H1 (cell line): ENCODE data around the gene TRPV2. TPM values are rescaled to one million over a fixed set of nuclear protein-coding genes. Genes with fewer than 3 reads are reported as not detected.

Experiments
- CTCF ChIA-PET: fragments of 300-600 bp; sonication (Branson Sonifier 250); formaldehyde crosslinking; loops from one replicate; lab custom pipeline; 2021; ENCODE audit not compliant: partially characterized antibody; lab: Charles Lee
- POLR2A ChIA-PET: fragments of 300-600 bp; sonication (Branson Sonifier 250); formaldehyde crosslinking; loops from one replicate; lab custom pipeline; 2021; ENCODE audit warnings: inconsistent platforms; ENCODE audit not compliant: partially characterized antibody; lab: Charles Lee
- DNase-seq, 2 experiments: peaks; one replicate each; pipeline versions ENCODE4 v3.0.0 to v3.0.0-alpha.2; 2010 to 2022; ENCODE audit warnings: low spot score in 2 of 2, low read depth in 1 of 2, mixed read lengths in 1 of 2
- FAIRE-seq: peaks from 2 replicates; lab custom pipeline; 2011; peaks lifted over from hg19 to GRCh38; lab: Jason Lieb, UNC
- H2AFZ ChIP-seq: 2 replicates; pipeline ENCODE4 v1.8.1; 2012; ENCODE audit warnings: low read length, inconsistent platforms
- H2AK5ac ChIP-seq: 2 replicates; pipeline ENCODE4 v1.6.1; 2013; ENCODE audit warnings: low read depth, low read length
- H2BK120ac ChIP-seq: replicated peaks from 2 replicates; pipeline ENCODE3; 2013; ENCODE audit warnings: low read depth, low read length, inconsistent platforms
- H2BK12ac ChIP-seq: 2 replicates; pipeline ENCODE4 v1.6.1; 2013; ENCODE audit warnings: low read depth, low read length
- H2BK15ac ChIP-seq: 2 replicates; pipeline ENCODE4 v1.6.1; 2013; ENCODE audit warnings: low read length
- H2BK20ac ChIP-seq: 2 replicates; pipeline ENCODE4 v1.6.1; 2013; ENCODE audit warnings: low read length
- H2BK5ac ChIP-seq: 2 replicates; pipeline ENCODE4 v1.6.1; 2013; ENCODE audit warnings: low read depth, low read length
- H3K14ac ChIP-seq: 2 replicates; pipeline ENCODE4 v1.6.1; 2013; ENCODE audit warnings: inconsistent platforms; ENCODE audit not compliant: insufficient read length
- H3K18ac ChIP-seq: 2 replicates; pipeline ENCODE4 v1.6.1; 2013; ENCODE audit warnings: low read length; ENCODE audit errors: extremely low read depth
- H3K23ac ChIP-seq: 2 replicates; pipeline ENCODE4 v1.6.1; 2013; ENCODE audit warnings: inconsistent platforms; ENCODE audit not compliant: insufficient read length
- H3K23me2 ChIP-seq: 2 replicates; pipeline ENCODE4 v1.6.1; 2013; ENCODE audit warnings: low read depth, low read length
- H3K27ac ChIP-seq: 2 replicates; pipeline ENCODE4 v1.6.1; 2011; ENCODE audit warnings: low read depth, low read length, inconsistent platforms
- H3K27me3 ChIP-seq, 4 experiments: replicated peaks in 1 of 4; 1 replicate in 1 of 4; 2 replicates in 3 of 4; pipeline versions ENCODE4 v1.6.1 to v1.8.1; 2011 to 2013; ENCODE audit warnings: low read length in 3 of 4, mild to moderate bottlenecking in 3 of 4, inconsistent platforms in 2 of 4, mixed read lengths in 2 of 4, moderate library complexity in 1 of 4; ENCODE audit not compliant: control insufficient read depth in 3 of 4, insufficient read depth in 3 of 4; ENCODE audit errors: extremely low read depth in 1 of 4
- H3K36me3 ChIP-seq, 4 experiments: 2 replicates each; pipeline versions ENCODE4 v1.6.1 to v1.8.1; 2011 to 2013; ENCODE audit warnings: mild to moderate bottlenecking in 4 of 4, low read length in 3 of 4, moderate library complexity in 2 of 4, control low read depth in 1 of 4, inconsistent platforms in 1 of 4; ENCODE audit not compliant: insufficient read depth in 4 of 4, control insufficient read depth in 2 of 4
- H3K4ac ChIP-seq: replicated peaks from 2 replicates; pipeline ENCODE3; 2013; ENCODE audit warnings: low read length, low read depth, mixed read lengths, inconsistent platforms; ENCODE audit not compliant: insufficient read length
- H3K4me1 ChIP-seq, 4 experiments: replicated peaks in 1 of 4; 1 replicate in 1 of 4; 2 replicates in 3 of 4; pipeline versions ENCODE4 v1.6.1 to v1.8.1; 2011 to 2013; ENCODE audit warnings: low read length in 3 of 4, inconsistent platforms in 2 of 4, mixed read lengths in 1 of 4; ENCODE audit not compliant: insufficient read depth in 4 of 4, control insufficient read depth in 3 of 4
- H3K4me2 ChIP-seq, 2 experiments: 2 replicates each; pipeline versions ENCODE4 v1.6.1 to v1.8.1; 2011 to 2013; ENCODE audit warnings: low read depth in 2 of 2, low read length in 2 of 2, control low read depth in 1 of 2, inconsistent platforms in 1 of 2, mild to moderate bottlenecking in 1 of 2; ENCODE audit not compliant: insufficient read depth in 1 of 2
- H3K4me3 ChIP-seq, 4 experiments: fragments of 200-600, 300-600 bp in 1 of 4; sonication (generic), shearing (Covaris generic), sonication (Bioruptor Twin) in 1 of 4; 2 replicates each; pipeline versions ENCODE4 v1.5.1 to v1.8.1; 2011 to 2016; ENCODE audit warnings: low read length in 4 of 4, low read depth in 3 of 4, control low read depth in 2 of 4, inconsistent platforms in 2 of 4, mild to moderate bottlenecking in 2 of 4, mixed read lengths in 1 of 4, moderate library complexity in 1 of 4; ENCODE audit not compliant: insufficient read depth in 2 of 4; ENCODE audit errors: extremely low read depth in 1 of 4
- H3K56ac ChIP-seq: replicated peaks from 2 replicates; pipeline ENCODE3; 2013; ENCODE audit warnings: low read depth, mild to moderate bottlenecking, mixed read lengths, low read length, inconsistent platforms; ENCODE audit not compliant: insufficient read length
- H3K79me1 ChIP-seq: 2 replicates; pipeline ENCODE4 v1.6.1; 2013; ENCODE audit warnings: low read depth, low read length, control low read depth
- H3K79me2 ChIP-seq, 2 experiments: 2 replicates each; pipeline versions ENCODE4 v1.6.1 to v1.8.1; 2012 to 2013; ENCODE audit warnings: low read length in 2 of 2, mild to moderate bottlenecking in 2 of 2, inconsistent platforms in 1 of 2; ENCODE audit not compliant: insufficient read depth in 2 of 2, control insufficient read depth in 1 of 2
- H3K9ac ChIP-seq, 4 experiments: replicated peaks in 1 of 4; 1 replicate in 1 of 4; 2 replicates in 3 of 4; pipeline versions ENCODE4 v1.6.1 to v1.8.1; 2011 to 2013; ENCODE audit warnings: low read depth in 3 of 4, low read length in 3 of 4, control low read depth in 2 of 4, mild to moderate bottlenecking in 2 of 4, moderate library complexity in 2 of 4, inconsistent platforms in 1 of 4; ENCODE audit errors: extremely low read depth in 1 of 4
- H3K9me3 ChIP-seq, 2 experiments: 2 replicates each; pipeline versions ENCODE4 v1.6.1 to v1.8.1; 2012 to 2013; ENCODE audit warnings: mild to moderate bottlenecking in 2 of 2, moderate library complexity in 2 of 2, control low read depth in 1 of 2, inconsistent platforms in 1 of 2, low read depth in 1 of 2, low read length in 1 of 2, mixed read lengths in 1 of 2; ENCODE audit not compliant: insufficient read depth in 2 of 2
- H4K20me1 ChIP-seq, 2 experiments: replicated peaks in 1 of 2; 2 replicates each; pipeline versions ENCODE3 to v1.8.1; 2011 to 2013; ENCODE audit warnings: inconsistent platforms in 2 of 2, low read length in 2 of 2, mild to moderate bottlenecking in 1 of 2; ENCODE audit not compliant: insufficient read depth in 2 of 2, control insufficient read depth in 1 of 2
- H4K5ac ChIP-seq: 2 replicates; pipeline ENCODE4 v1.6.1; 2013; ENCODE audit warnings: low read length, low read depth, mixed read lengths, inconsistent platforms; ENCODE audit not compliant: insufficient read length
- H4K8ac ChIP-seq: 2 replicates; pipeline ENCODE4 v1.8.0; 2013; ENCODE audit warnings: mild to moderate bottlenecking, moderate library complexity, low read length, inconsistent platforms; ENCODE audit not compliant: insufficient read depth; ENCODE audit errors: extremely low read depth
- H4K91ac ChIP-seq: replicated peaks from 2 replicates; pipeline ENCODE3; 2013; ENCODE audit warnings: low read length, mixed read lengths, inconsistent platforms; ENCODE audit not compliant: insufficient read length
- BCL11A ChIP-seq, 2 experiments: IDR thresholded peaks; one replicate each; pipeline ENCODE4 v1.6.1; 2011; ENCODE audit warnings: low read depth in 2 of 2, low read length in 2 of 2, mild to moderate bottlenecking in 2 of 2
- CTBP2 ChIP-seq: IDR thresholded peaks from 2 replicates; pipeline ENCODE4 v1.7.0; 2011; ENCODE audit warnings: borderline replicate concordance, mild to moderate bottlenecking, moderate library complexity, mixed read lengths, low read length; ENCODE audit not compliant: insufficient read depth, insufficient read length
- E2F6 ChIP-seq: IDR thresholded peaks from 2 replicates; pipeline ENCODE4 v1.6.1; 2012; ENCODE audit warnings: inconsistent platforms
- FOSL1 ChIP-seq: IDR thresholded peaks from 2 replicates; pipeline ENCODE4 v1.6.1; 2011; ENCODE audit warnings: mild to moderate bottlenecking, low read depth, low read length, moderate library complexity; ENCODE audit not compliant: insufficient read depth
- JUND ChIP-seq: IDR thresholded peaks from 2 replicates; pipeline ENCODE4 v1.6.1; 2011; ENCODE audit warnings: mild to moderate bottlenecking, improper control_type of control experiment, low read length
- NANOG ChIP-seq: IDR thresholded peaks from 2 replicates; pipeline ENCODE4 v1.6.1; 2011; ENCODE audit warnings: low read length, low read depth, mild to moderate bottlenecking, inconsistent platforms; ENCODE audit not compliant: insufficient read depth, poor library complexity, severe bottlenecking
- SRF ChIP-seq: IDR thresholded peaks from 2 replicates; pipeline ENCODE4 v1.6.1; 2011; ENCODE audit warnings: mild to moderate bottlenecking, low read depth, low read length, moderate library complexity
- TBP ChIP-seq: IDR thresholded peaks from 2 replicates; pipeline ENCODE4 v1.6.1; 2011; ENCODE audit warnings: low read depth, low read length, improper control_type of control experiment
- ZNF274 ChIP-seq: IDR thresholded peaks from 2 replicates; pipeline ENCODE4 v1.7.0; 2012; ENCODE audit warnings: low read length, borderline replicate concordance; ENCODE audit errors: extremely low read depth
- WGBS, 2 experiments: shearing (Covaris generic) in 1 of 2; methylation state at CpG; one replicate each; pipeline versions ENCODE4 v1.1.6 to v1.1.7; 2013 to 2015; ENCODE audit warnings: low lambda C conversion rate in 2 of 2, mixed read lengths in 2 of 2, inconsistent platforms in 1 of 2, low coverage in 1 of 2, missing lambda C conversion rate in 1 of 2; ENCODE audit not compliant: insufficient replicate concordance in 2 of 2, insufficient coverage in 1 of 2, insufficient read length in 1 of 2; ENCODE audit errors: extremely low coverage in 1 of 2, missing lambda C conversion rate in 1 of 2; 5-methylcytosine and 5-hydroxymethylcytosine counted together
- polyA plus RNA-seq, 7 experiments: library from polyadenylated mRNA; depleted of rRNA in 3 of 7; stranded (reverse) in 5 of 7; unstranded in 2 of 7; fragments of >200 nt in 5 of 7; fragments of 200-250 nt in 2 of 7; gene quantifications; 1 replicate in 5 of 7; 2 replicates in 1 of 7; 4 replicates in 1 of 7; pipeline versions ENCODE4 v1.2.1 to v1.2.3, GENCODE V29; 2011 to 2013; ENCODE audit warnings: missing spikeins in 2 of 7, mixed read lengths in 2 of 7
- total RNA-seq: library from RNA; stranded (reverse); fragmentation: NEBNext Ultra II Directional; extraction: Animal tissue kit (Norgen Biotek cat#: 25700); gene quantifications from 2 replicates; pipeline ENCODE4 v1.2.1, GENCODE V29; 2021

The TRPV2 gene
- total and polyA plus RNA-seq, 2 of the 8 experiments (the other 6 are each of a cell fraction or from before 2014, with no cell fraction given): 1.7 to 2.1 TPM

DNA sequence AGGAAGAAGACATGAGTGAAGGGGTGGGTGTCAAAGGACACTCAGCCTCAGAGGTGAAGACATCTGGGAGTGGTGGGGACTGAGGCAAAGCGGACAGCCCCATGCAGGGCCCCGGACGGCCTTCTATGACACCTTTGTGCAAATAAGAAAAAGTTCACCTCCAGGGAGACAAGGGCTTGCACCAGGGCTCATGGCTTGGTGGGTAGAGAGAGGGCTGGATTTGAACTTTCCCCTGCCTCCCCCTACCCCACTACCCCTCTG, 46.2 kb downstream of the TRPV2 start:
- no peaks in the 10 kb centered on the region for H3K23me2 ChIP-seq
- no peak overlapping the region for H4K5ac ChIP-seq
- H3K4me3 ChIP-seq: no peak overlapping the region
- no peak overlapping the region for H4K8ac ChIP-seq
- no peak overlapping the region for H2BK5ac ChIP-seq
- ChIA-PET CTCF (interaction anchor here (1.1 to 36.9 kb wide), 5 partner anchors 9 to 60 kb away, joined by 3 to 941 read pairs (median 32); partner anchors contain the start of gene LRRC75A), POLR2A (interaction anchor here (0.8 to 17.6 kb wide), 7 partner anchors 8 to 23 kb away, joined by 3 to 204 read pairs (median 4); no protein-coding TSS in a partner anchor)
- no peak overlapping the region for H4K91ac ChIP-seq
- H2BK20ac ChIP-seq: no peak overlapping the region
- H3K79me1 ChIP-seq: peaks cover 4% of the 10 kb centered on the region
- H3K9me3 ChIP-seq: no peaks in the 10 kb centered on the region
- H2AK5ac ChIP-seq: no peak overlapping the region
- no peak overlapping the region for H3K9ac ChIP-seq
- peaks cover 3 to 4% of the 10 kb centered on the region in 2 experiments for H4K20me1 ChIP-seq
- no peak overlapping the region for H3K23ac ChIP-seq
- no peak overlapping the region for H3K18ac ChIP-seq
- H2BK12ac ChIP-seq: no peak overlapping the region
- no peak overlapping the region for H2BK120ac ChIP-seq
- no peak overlapping the region for H3K27ac ChIP-seq
- H3K79me2 ChIP-seq: no peaks in the 10 kb centered on the region
- no peak overlapping the region for H2AFZ ChIP-seq
- H3K27me3 ChIP-seq: no peaks in the 10 kb centered on the region
- no peak overlapping the region for H2BK15ac ChIP-seq
- DNase-seq: no peak
- H3K4me1 ChIP-seq: peaks cover 6 to 26% (median 12%) of the 10 kb centered on the region in 4 experiments
- H3K4ac ChIP-seq: no peak overlapping the region
- H3K4me2 ChIP-seq: no peak overlapping the region
- no peak overlapping the region for H3K14ac ChIP-seq
- FAIRE-seq: no peak
- WGBS, 2 experiments: 83% methylated on average over 3 of the region's 3 CpGs; no CpG with 5 or more reads in 1 of the 2 experiments
- H3K36me3 ChIP-seq: no peaks in the 10 kb centered on the region; a peak in 2 of 8 replicates
- H3K56ac ChIP-seq: no peak overlapping the region
- TF ChIP-seq FOSL1: no peak
- TF ChIP-seq JUND: no peak
- no peak for TF ChIP-seq SRF
- no peak for TF ChIP-seq E2F6
- no peak for TF ChIP-seq ZNF274
- TF ChIP-seq BCL11A (IDR thresholded peaks at IDR 0.05; ENCODE audit: low read depth in 2 of 2, low read length in 2 of 2): no peak
- TF ChIP-seq CTBP2: no peak
- TF ChIP-seq TBP: no peak
- no peak for TF ChIP-seq NANOG
